ENCODE measurements around the gene GGTA1.
A peak's percentile ranks its signal among the peaks of the same experiment; 100 is the strongest.

Gene GGTA1

DNA sequence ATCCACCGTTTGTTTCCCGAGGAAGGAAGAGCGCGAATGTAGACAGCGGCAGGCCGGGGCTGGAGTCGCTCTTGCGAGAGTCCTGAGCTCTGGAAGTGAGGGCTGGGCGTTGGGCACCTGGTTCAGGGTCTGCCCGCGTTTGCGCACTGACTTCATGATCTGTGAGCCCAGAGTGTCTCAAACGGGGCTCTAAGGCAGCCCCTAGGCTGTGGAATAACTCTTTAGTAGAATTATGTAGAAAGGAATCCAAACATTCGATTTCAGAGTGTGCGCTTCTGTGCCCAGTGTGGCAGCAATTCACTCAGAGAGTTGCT is 478 bp upstream of the GGTA1 start:
- no peak for DNase-seq

- no peak for DNase-seq
Observed at GRCh38 chr9:121499177-121499426, 542 bp downstream of the GGTA1 start.

GRCh38 chr9:121498487-121499176 is 1.0 kb downstream of the GGTA1 start:
- DNase-seq: peak in 5 of 56 donors; percentile 15 to 68 (median 40)

- DNase-seq: peak in 20 of 56 donors; percentile 18 to 68 (median 44)
Observed at GRCh38 chr9:121498150-121498486, 1.5 kb downstream of the GGTA1 start.

GRCh38 chr9:121495976-121496375 is 3.7 kb downstream of the GGTA1 start:
- no peak for DNase-seq

GRCh38 chr9:121494192-121494591 is 5.5 kb downstream of the GGTA1 start:
- DNase-seq: peak in 2 of 56 donors; percentile 7 to 29

DNA sequence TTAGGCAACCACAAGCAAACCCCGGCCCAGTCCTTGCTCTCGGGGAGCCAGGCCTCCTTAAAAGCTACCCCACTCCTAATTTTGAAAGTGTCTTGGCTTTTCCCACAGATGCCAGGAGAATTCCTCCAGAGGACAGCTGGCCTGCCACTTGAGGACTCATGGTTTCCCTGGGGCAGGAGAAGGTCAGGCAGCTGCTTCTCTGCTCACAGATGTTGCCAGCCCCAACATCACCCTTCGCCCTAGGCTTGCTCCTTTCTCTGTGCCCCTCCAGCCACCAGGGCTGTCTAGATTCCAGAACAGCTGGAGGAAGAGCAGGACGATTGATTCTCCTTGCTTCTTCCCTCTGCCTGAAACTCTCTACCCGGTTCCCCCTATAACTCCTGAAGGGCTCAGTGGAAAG is 8.5 kb downstream of the GGTA1 start:
- no peak for DNase-seq

DNA sequence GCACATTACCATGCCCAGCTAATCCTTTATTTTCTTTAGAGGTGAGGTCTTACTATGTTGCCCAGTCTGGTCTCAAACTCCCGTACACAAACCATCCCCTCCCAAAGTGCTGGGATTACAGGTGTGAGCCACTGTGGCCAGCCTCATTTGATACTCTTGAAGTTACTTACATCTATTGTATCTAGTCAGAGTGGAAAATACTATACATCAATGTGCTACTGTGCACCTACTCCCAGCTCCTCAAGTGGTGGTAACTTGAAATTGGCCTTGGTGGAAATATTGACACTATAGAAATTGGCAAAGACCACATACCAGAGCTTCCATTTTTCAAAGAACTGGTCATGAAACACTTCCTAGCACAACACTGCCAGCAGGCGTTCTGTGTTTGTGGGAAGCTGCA is 10.3 kb downstream of the GGTA1 start:
- no peak for DNase-seq

DNA sequence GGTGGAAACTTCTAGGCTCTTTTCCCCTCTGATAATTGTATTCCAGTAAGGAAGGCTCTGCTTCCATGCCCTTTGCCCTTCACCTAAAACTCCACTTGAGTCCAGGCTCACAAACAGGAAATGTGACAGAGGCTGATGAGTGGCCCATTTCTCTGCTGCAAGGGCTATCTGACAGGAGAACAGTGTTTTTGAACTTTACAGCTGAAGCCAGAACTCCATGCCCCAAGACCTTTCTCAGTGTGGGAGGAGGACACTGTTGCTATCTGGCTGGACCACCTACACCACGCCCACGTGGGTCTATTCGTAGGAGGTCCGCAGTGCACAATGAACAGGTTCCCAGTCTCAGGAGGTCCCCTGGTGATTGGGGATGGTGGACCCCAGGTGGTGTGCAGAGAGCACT is 13.6 kb downstream of the GGTA1 start:
- DNase-seq: no peak

GRCh38 chr9:121485623-121486022 is 14.0 kb downstream of the GGTA1 start:
- DNase-seq: peak in 5 of 56 donors; percentile 17 to 47 (median 31)

DNA sequence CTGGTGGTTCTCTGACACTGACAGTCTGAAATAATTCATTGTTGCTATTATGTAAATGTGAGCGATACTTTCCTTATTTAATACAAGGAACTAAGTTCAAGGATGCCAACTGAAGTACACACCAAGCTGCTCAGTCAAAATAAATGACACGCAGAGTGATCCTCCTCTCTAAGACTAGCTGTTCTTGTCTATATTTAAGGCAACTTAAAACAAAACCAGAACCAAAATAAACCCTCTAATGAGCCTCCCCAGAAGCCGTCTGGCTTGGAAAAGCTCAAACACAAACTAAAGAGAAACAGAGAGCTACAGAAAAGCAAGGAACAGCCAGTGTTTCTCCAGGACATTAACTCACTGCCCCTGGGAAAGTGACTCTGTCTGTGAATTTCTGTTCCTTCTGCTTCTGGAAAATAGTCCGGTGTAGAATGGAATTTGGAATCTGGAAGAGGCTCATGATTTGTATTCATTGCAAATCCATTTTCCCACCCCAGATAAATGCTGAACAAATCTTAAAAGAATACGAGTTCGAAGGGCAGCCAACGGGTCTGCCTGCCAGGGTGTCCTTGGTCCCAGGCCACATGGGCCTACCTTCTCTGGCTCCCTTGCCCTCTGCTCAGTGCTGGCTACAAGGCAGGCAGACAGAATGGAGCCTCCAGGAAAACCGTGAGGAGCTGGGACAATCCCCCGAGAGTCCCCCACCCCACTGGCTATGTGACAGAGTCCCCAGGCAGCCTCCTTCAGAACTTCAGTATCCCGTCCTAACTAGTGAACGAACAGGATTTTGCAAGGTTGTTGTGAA is 14.8 kb downstream of the GGTA1 start:
- peak in 10 of 56 donors; percentile 16 to 63 (median 34) for DNase-seq

- no peak for DNase-seq
Observed at GRCh38 chr9:121483473-121484031, 16.1 kb downstream of the GGTA1 start.

DNA sequence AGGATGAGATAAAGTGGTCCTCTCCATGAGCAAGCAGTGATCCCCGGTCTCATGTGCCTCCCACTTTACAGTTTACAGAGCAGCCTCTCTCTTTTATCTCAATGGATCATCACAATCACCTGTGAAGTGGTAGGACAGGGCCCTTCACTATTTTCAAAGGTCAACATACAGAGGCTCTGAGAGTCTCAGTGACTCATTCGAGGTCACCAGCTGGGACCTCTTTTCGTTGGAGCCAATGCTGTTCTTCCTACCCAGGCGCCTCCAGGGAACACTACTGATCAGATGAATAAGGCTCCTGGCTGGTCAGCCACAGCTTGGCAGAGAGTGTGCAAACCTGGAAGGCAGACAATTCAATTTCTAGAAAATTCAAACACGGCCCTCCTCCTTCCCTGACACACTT is 16.6 kb downstream of the GGTA1 start:
- DNase-seq: peak in 7 of 56 donors; percentile 8 to 58 (median 33)

- no peak for DNase-seq
Observed at GRCh38 chr9:121478816-121479676, 20.6 kb downstream of the GGTA1 start.

DNA sequence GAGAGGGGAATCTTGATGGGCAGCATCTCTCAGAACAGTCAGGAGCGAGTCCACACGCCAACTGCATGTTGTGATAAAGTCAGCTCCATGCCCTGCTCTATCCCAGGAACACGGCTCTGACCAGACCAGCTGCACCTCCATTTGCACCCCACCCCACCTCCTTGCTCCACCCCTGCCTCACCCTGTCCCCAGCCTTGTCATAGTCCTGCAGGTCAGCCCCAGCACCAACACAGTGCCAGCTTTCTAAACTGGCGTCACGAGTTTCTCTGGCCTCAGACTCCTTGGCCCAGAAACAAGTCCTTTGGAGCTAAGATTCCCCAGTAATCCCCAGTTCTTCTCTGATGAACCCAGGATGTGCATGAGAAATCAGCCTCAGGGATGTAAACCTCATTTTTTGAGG is 23.5 kb downstream of the GGTA1 start:
- no peak for DNase-seq

- DNase-seq: peak in 2 of 56 donors; percentile 14 to 18
Observed at GRCh38 chr9:121474231-121474947, 25.3 kb downstream of the GGTA1 start.

- DNase-seq: no peak
Observed at GRCh38 chr9:121473229-121473628, 26.4 kb downstream of the GGTA1 start.

DNA sequence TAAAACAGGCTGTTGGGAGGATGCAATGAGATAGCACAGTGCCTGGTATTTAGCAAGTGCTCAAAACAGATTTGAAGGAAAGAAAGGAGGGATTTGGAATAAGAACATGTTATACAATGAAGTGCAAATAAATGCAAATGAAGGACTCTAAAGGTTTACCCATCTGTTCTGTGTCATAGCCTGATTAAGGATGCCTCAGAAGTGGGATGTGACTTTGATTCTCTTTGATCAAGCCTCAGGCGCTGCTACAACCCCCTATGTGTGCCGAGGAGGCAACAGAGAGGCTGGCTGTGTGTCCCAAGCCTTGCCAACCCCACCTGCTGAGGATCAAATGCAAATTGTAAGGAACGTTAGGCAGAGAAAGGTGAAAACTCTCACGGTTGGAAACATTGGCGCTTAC is 27.2 kb downstream of the GGTA1 start:
- no peak for DNase-seq

- DNase-seq: no peak
Observed at GRCh38 chr9:121466142-121466541, 33.5 kb downstream of the GGTA1 start.

DNA sequence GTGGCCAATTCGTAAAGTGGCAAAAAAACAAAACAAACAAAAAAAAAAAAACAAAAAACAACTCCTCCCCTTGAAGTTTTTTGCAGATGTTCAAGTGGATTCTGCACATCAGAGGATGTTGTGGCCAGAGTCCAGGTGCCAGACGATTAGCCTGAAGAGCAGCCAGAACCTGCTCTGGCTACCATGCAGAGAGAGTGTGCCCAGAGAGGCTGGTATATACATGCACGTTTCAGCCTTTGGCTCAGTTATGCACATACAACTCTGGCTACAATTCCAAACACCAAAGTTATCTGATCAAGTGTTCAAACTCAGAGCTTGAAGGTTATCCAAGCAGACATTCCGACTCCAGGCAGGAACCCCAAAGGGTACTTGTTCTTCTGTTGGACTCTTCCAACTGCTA is 34.7 kb downstream of the GGTA1 start:
- DNase-seq: no peak

GRCh38 chr9:121463026-121463807 is 36.4 kb downstream of the GGTA1 start:
- DNase-seq: peak in 6 of 56 donors; percentile 4 to 27 (median 19)
